HEK293 (cell line): ENCODE results near the gene SLC25A13.

Source experiments
- BCL6B ChIP-seq: fragments of 450-650 bp; formaldehyde crosslinking; IDR thresholded peaks from 2 replicates; pipeline ENCODE4 v1.5.1; 2017; ENCODE audit warnings: missing biosample characterization, missing genetic modification characterization
- ELK4 ChIP-seq: IDR thresholded peaks from 2 replicates; pipeline ENCODE4 v1.6.1; 2011; ENCODE audit warnings: mild to moderate bottlenecking, low read depth, low read length, borderline replicate concordance
- FEZF1 ChIP-seq: fragments of 450-650 bp; formaldehyde crosslinking; IDR thresholded peaks from 2 replicates; pipeline ENCODE4 v1.5.1; 2016; ENCODE audit warnings: missing biosample characterization, missing genetic modification characterization
- HIC1 ChIP-seq: fragments of 450-650 bp; formaldehyde crosslinking; IDR thresholded peaks from 2 replicates; pipeline ENCODE4 v1.5.1; 2016; ENCODE audit warnings: missing biosample characterization, missing genetic modification characterization
- PBX3 ChIP-seq: sonication (generic); formaldehyde crosslinking; IDR thresholded peaks from 2 replicates; pipeline ENCODE4 v1.8.1; 2022; ENCODE audit warnings: mild to moderate bottlenecking, moderate library complexity, missing genetic modification reagents
- RBAK ChIP-seq: fragments of 450-650 bp; formaldehyde crosslinking; IDR thresholded peaks from 2 replicates; pipeline ENCODE4 v1.5.1; 2016; ENCODE audit warnings: missing biosample characterization, missing genetic modification characterization
- REPIN1 ChIP-seq: fragments of 450-650 bp; formaldehyde crosslinking; IDR thresholded peaks from 2 replicates; pipeline ENCODE4 v1.5.1; 2017; ENCODE audit warnings: missing biosample characterization, missing genetic modification characterization, low read depth
- SP2 ChIP-seq: fragments of 450-650 bp; formaldehyde crosslinking; IDR thresholded peaks from 2 replicates; pipeline ENCODE4 v1.5.1; 2016; ENCODE audit warnings: missing biosample characterization, missing genetic modification characterization
- ZBTB10 ChIP-seq: fragments of 450-650 bp; formaldehyde crosslinking; IDR thresholded peaks from 2 replicates; pipeline ENCODE4 v1.5.1; 2016; ENCODE audit warnings: missing biosample characterization, missing genetic modification characterization
- ZFP37 ChIP-seq: fragments of 450-650 bp; formaldehyde crosslinking; IDR thresholded peaks from 2 replicates; pipeline ENCODE4 v1.5.1; 2016; ENCODE audit warnings: missing biosample characterization, missing genetic modification characterization
- ZNF211 ChIP-seq: fragments of 450-650 bp; formaldehyde crosslinking; IDR thresholded peaks from 2 replicates; pipeline ENCODE4 v1.5.1; 2016; ENCODE audit warnings: low read depth, missing biosample characterization, missing genetic modification characterization
- ZNF214 ChIP-seq: fragments of 450-650 bp; formaldehyde crosslinking; IDR thresholded peaks from 2 replicates; pipeline ENCODE4 v1.5.1; 2017; ENCODE audit warnings: missing biosample characterization, mild to moderate bottlenecking, missing genetic modification characterization, borderline replicate concordance
- ZNF274 ChIP-seq, 2 experiments: fragments of 200-500 bp in 1 of 2; fragments of 450-650 bp in 1 of 2; sonication (Bioruptor generic) in 1 of 2; formaldehyde crosslinking in 1 of 2; IDR thresholded peaks; 2 replicates each; pipeline versions ENCODE4 v1.5.1 to v1.6.1; 2014 to 2016; ENCODE audit warnings: borderline replicate concordance in 1 of 2, inconsistent platforms in 1 of 2, low read length in 1 of 2, missing biosample characterization in 1 of 2, missing genetic modification characterization in 1 of 2
- ZNF302 ChIP-seq: fragments of 450-650 bp; formaldehyde crosslinking; IDR thresholded peaks from 2 replicates; pipeline ENCODE4 v1.5.1; 2016; ENCODE audit warnings: missing biosample characterization, missing genetic modification characterization, low read depth
- ZNF311 ChIP-seq: fragments of 450-650 bp; formaldehyde crosslinking; IDR thresholded peaks from 2 replicates; pipeline ENCODE4 v1.5.1; 2017; ENCODE audit warnings: missing biosample characterization, missing genetic modification characterization, borderline replicate concordance
- ZNF426 ChIP-seq: fragments of 450-650 bp; formaldehyde crosslinking; IDR thresholded peaks from 2 replicates; pipeline ENCODE4 v1.5.1; 2017; ENCODE audit warnings: missing biosample characterization, missing genetic modification characterization, mild to moderate bottlenecking, inconsistent platforms, moderate library complexity
- ZNF513 ChIP-seq: fragments of 450-650 bp; IDR thresholded peaks from 2 replicates; pipeline ENCODE4 v1.5.1; 2018; ENCODE audit warnings: missing biosample characterization, missing genetic modification characterization
- ZNF514 ChIP-seq: fragments of 450-650 bp; formaldehyde crosslinking; IDR thresholded peaks from 2 replicates; pipeline ENCODE4 v1.5.1; 2016; ENCODE audit warnings: missing biosample characterization, missing genetic modification characterization
- ZNF548 ChIP-seq: fragments of 450-650 bp; formaldehyde crosslinking; IDR thresholded peaks from 2 replicates; pipeline ENCODE4 v1.5.1; 2016; ENCODE audit warnings: missing biosample characterization, missing genetic modification characterization
- ZNF549 ChIP-seq: fragments of 450-650 bp; IDR thresholded peaks from 2 replicates; pipeline ENCODE4 v1.5.1; 2018; ENCODE audit warnings: missing biosample characterization, missing genetic modification characterization, mild to moderate bottlenecking, inconsistent platforms, moderate library complexity
- ZNF561 ChIP-seq: fragments of 450-650 bp; IDR thresholded peaks from 2 replicates; pipeline ENCODE4 v1.5.1; 2018; ENCODE audit warnings: missing biosample characterization, missing genetic modification characterization, borderline replicate concordance
- ZNF580 ChIP-seq: fragments of 450-650 bp; formaldehyde crosslinking; IDR thresholded peaks from 2 replicates; pipeline ENCODE4 v1.5.1; 2016; ENCODE audit warnings: missing biosample characterization, missing genetic modification characterization
- ZNF596 ChIP-seq: fragments of 450-650 bp; IDR thresholded peaks from 2 replicates; pipeline ENCODE4 v1.5.0; 2018; ENCODE audit warnings: missing biosample characterization, mild to moderate bottlenecking, missing genetic modification characterization, moderate library complexity
- ZNF704 ChIP-seq: fragments of 450-650 bp; formaldehyde crosslinking; IDR thresholded peaks from 2 replicates; pipeline ENCODE4 v1.5.1; 2016; ENCODE audit warnings: missing biosample characterization, missing genetic modification characterization
- ZNF777 ChIP-seq: fragments of 450-650 bp; formaldehyde crosslinking; IDR thresholded peaks from 2 replicates; pipeline ENCODE4 v1.5.1; 2017; ENCODE audit warnings: missing biosample characterization, missing genetic modification characterization, borderline replicate concordance
- ZNF830 ChIP-seq: fragments of 450-650 bp; IDR thresholded peaks from 2 replicates; pipeline ENCODE4 v1.5.0; 2018; ENCODE audit warnings: missing biosample characterization, missing genetic modification characterization, low read depth, mild to moderate bottlenecking, moderate library complexity

The SLC25A13 gene

GRCh38 chr7:96075510-96076349 is 246.2 kb downstream of the SLC25A13 start (continued):
- TF ChIP-seq ZNF426 (tag by site-specific recombination) = no peak
- TF ChIP-seq ZNF214 = no peak
- TF ChIP-seq ZNF580 = no peak
- TF ChIP-seq ZNF704 = no peak
- no peak for TF ChIP-seq ZNF274 (IDR thresholded peaks at IDR 0.05; ENCODE audit: low read length)
- TF ChIP-seq ZNF274 (tag by site-specific recombination; IDR thresholded peaks at IDR 0.05; ENCODE audit: borderline replicate concordance) = no peak
- no peak; the same call in 1 of the 2 replicates for TF ChIP-seq ZNF596 (tag by site-specific recombination)
- no peak for TF ChIP-seq PBX3 (CRISPR knock-in tag)
- TF ChIP-seq ZNF777 (tag by site-specific recombination) = peak; percentile 53; the same call in 1 of the 2 replicates
- no peak for TF ChIP-seq REPIN1
- TF ChIP-seq FEZF1 = no peak
- no peak for TF ChIP-seq ZBTB10 (tag by site-specific recombination)
- no peak for TF ChIP-seq HIC1 (tag by site-specific recombination)
- no peak for TF ChIP-seq ELK4
- no peak for TF ChIP-seq ZNF211
- TF ChIP-seq RBAK (tag by site-specific recombination) = no peak
- no peak for TF ChIP-seq ZNF830
- no peak for TF ChIP-seq ZNF548 (tag by site-specific recombination)
- no peak for TF ChIP-seq ZNF311
- TF ChIP-seq SP2 (tag by site-specific recombination) = no peak
- TF ChIP-seq ZNF513 = no peak
- TF ChIP-seq ZFP37 = 0 out of 2 replicates have a peak, but pooled peaks have one; percentile 43
- no peak for TF ChIP-seq ZNF561
- TF ChIP-seq ZNF514 (tag by site-specific recombination) = no peak
- TF ChIP-seq ZNF549 (tag by site-specific recombination) = no peak
- TF ChIP-seq ZNF302 (tag by site-specific recombination) = no peak
- TF ChIP-seq BCL6B = no peak
